HCT116 (cell line): Measurements from ENCODE around the gene DDX50.

ENCODE experiments used
- ATF3 ChIP-seq: IDR thresholded peaks from 2 replicates; pipeline ENCODE4 v1.6.1; 2012
- CBX3 ChIP-seq: IDR thresholded peaks from 2 replicates; pipeline ENCODE4 v1.6.1; 2012; ENCODE audit warnings: low read depth
- CTCF ChIP-seq, 3 experiments: fragments of 200-600 bp in 1 of 3; sonication (generic) in 1 of 3; IDR thresholded peaks in 2 of 3; conservative IDR thresholded peaks in 1 of 3; 2 replicates each; pipeline ENCODE4 v1.5.1; 2012 to 2017; ENCODE audit warnings: low read depth in 2 of 3, low read length in 2 of 3, antibody characterized with exemption in 1 of 3, borderline replicate concordance in 1 of 3, control low read depth in 1 of 3, mild to moderate bottlenecking in 1 of 3, mixed read lengths in 1 of 3, mixed run types in 1 of 3, moderate library complexity in 1 of 3; ENCODE audit not compliant: insufficient read depth in 1 of 3
- ELF1 ChIP-seq: IDR thresholded peaks from 2 replicates; pipeline ENCODE4 v1.6.1; 2012; ENCODE audit warnings: low read depth, borderline replicate concordance
- EZH2 ChIP-seq: fragments of 200-600 bp; sonication (generic); IDR thresholded peaks from 2 replicates; pipeline ENCODE4 v1.6.1; 2017; ENCODE audit warnings: antibody characterized with exemption, mixed run types
- EZH2phosphoT487 ChIP-seq: fragments of 200-600 bp; IDR thresholded peaks from 2 replicates; pipeline ENCODE4 v1.6.1; 2018; ENCODE audit warnings: antibody characterized with exemption, borderline replicate concordance
- JUND ChIP-seq: IDR thresholded peaks from 2 replicates; pipeline ENCODE4 v1.6.1; 2012
- POLR2A ChIP-seq: IDR thresholded peaks from 2 replicates; pipeline ENCODE4 v1.7.0; 2011; ENCODE audit warnings: borderline replicate concordance; ENCODE audit not compliant: insufficient read depth, insufficient read length; ENCODE audit errors: extremely low read depth
- POLR2AphosphoS5 ChIP-seq: IDR thresholded peaks from 2 replicates; pipeline ENCODE4 v1.6.1; 2011; ENCODE audit warnings: mild to moderate bottlenecking, low read depth, low read length, moderate library complexity
- REST ChIP-seq: IDR thresholded peaks from 2 replicates; pipeline ENCODE4 v1.6.1; 2012; ENCODE audit warnings: low read depth
- TCF7L2 ChIP-seq: IDR thresholded peaks from 2 replicates; pipeline ENCODE4 v1.7.0; 2011; ENCODE audit warnings: borderline replicate concordance, inconsistent platforms; ENCODE audit not compliant: insufficient read depth, insufficient read length; ENCODE audit errors: extremely low read depth
- ZBTB33 ChIP-seq: IDR thresholded peaks from 2 replicates; pipeline ENCODE4 v1.6.1; 2011; ENCODE audit warnings: mild to moderate bottlenecking, low read length, moderate library complexity; ENCODE audit not compliant: insufficient replicate concordance; ENCODE audit errors: extremely low read depth
- ZNF274 ChIP-seq: fragments of 200-500 bp; sonication (Bioruptor generic); IDR thresholded peaks from 2 replicates; pipeline ENCODE4 v1.6.1; 2014; ENCODE audit warnings: mild to moderate bottlenecking, low read depth, low read length, inconsistent platforms

- no peak for TF ChIP-seq TCF7L2
- TF ChIP-seq CTCF (IDR thresholded peaks at IDR 0.05 in 2 of 3, conservative IDR thresholded peaks at IDR 0.05 in 1 of 3; ENCODE audit: borderline replicate concordance in 1 of 3, insufficient read depth in 1 of 3, low read depth in 2 of 3, low read length in 2 of 3): no peak
- no peak for TF ChIP-seq EZH2
- no peak for TF ChIP-seq JUND
- TF ChIP-seq CBX3: no peak
- TF ChIP-seq POLR2A: no peak
- no peak for TF ChIP-seq REST
- TF ChIP-seq ATF3: no peak
- TF ChIP-seq ELF1: no peak
- no peak for TF ChIP-seq EZH2phosphoT487
- no peak for TF ChIP-seq ZBTB33
- no peak for TF ChIP-seq POLR2AphosphoS5
- TF ChIP-seq ZNF274: no peak
These were observed 30.5 kb upstream of the DDX50 start for GRCh38 chr10:68870545-68871104.
